WTC11 (cell line): ENCODE measurements around the gene HDGF. TPM values are rescaled to one million over a fixed set of nuclear protein-coding genes. Genes with fewer than 3 reads are reported as not detected.

Experiments used
- ELF4 ChIP-seq: sonication (generic); formaldehyde crosslinking; IDR thresholded peaks from 2 replicates; pipeline ENCODE4 v1.8.1; 2022; ENCODE audit warnings: low read depth, mild to moderate bottlenecking, moderate library complexity, missing genetic modification reagents
- ESRRA ChIP-seq: sonication (generic); formaldehyde crosslinking; IDR thresholded peaks from 2 replicates; pipeline ENCODE4 v1.8.1; 2022; ENCODE audit warnings: mild to moderate bottlenecking, missing genetic modification reagents, borderline replicate concordance
- ETV6 ChIP-seq: sonication (generic); formaldehyde crosslinking; IDR thresholded peaks from 2 replicates; pipeline ENCODE4 v1.8.1; 2022; ENCODE audit warnings: mild to moderate bottlenecking, missing genetic modification reagents
- IRF2 ChIP-seq: sonication (generic); formaldehyde crosslinking; IDR thresholded peaks from 2 replicates; pipeline ENCODE4 v1.8.0; 2022; ENCODE audit warnings: low read depth, missing genetic modification reagents, borderline replicate concordance
- JAZF1 ChIP-seq: fragments of 250-450 bp; sonication (Bioruptor Pico); IDR thresholded peaks from 2 replicates; pipeline ENCODE4 v1.9.0; 2021; ENCODE audit warnings: moderate library complexity, mild to moderate bottlenecking, inconsistent platforms
- NR1H2 ChIP-seq: sonication (generic); formaldehyde crosslinking; IDR thresholded peaks from 2 replicates; pipeline ENCODE4 v1.9.0; 2021; ENCODE audit warnings: mild to moderate bottlenecking, moderate library complexity, missing genetic modification reagents
- NR2C2 ChIP-seq: sonication (generic); formaldehyde crosslinking; IDR thresholded peaks from 2 replicates; pipeline ENCODE4 v1.8.0; 2022; ENCODE audit warnings: mild to moderate bottlenecking, missing genetic modification reagents
- OVOL2 ChIP-seq: fragments of 250-450 bp; sonication (Bioruptor Pico); IDR thresholded peaks from 2 replicates; pipeline ENCODE4 v1.9.0; 2021; ENCODE audit warnings: mild to moderate bottlenecking, borderline replicate concordance
- PRRX2 ChIP-seq: fragments of 250-450 bp; sonication (Bioruptor Pico); IDR thresholded peaks from 2 replicates; pipeline ENCODE4 v1.8.0; 2021; ENCODE audit warnings: mild to moderate bottlenecking
- RELA ChIP-seq: sonication (generic); formaldehyde crosslinking; IDR thresholded peaks from 2 replicates; pipeline ENCODE4 v1.8.1; 2022; ENCODE audit warnings: missing genetic modification reagents, mild to moderate bottlenecking, borderline replicate concordance
- SMAD3 ChIP-seq: sonication (generic); formaldehyde crosslinking; IDR thresholded peaks from 2 replicates; pipeline ENCODE4 v1.8.0; 2022; ENCODE audit warnings: missing genetic modification reagents, mild to moderate bottlenecking, borderline replicate concordance
- SMAD4 ChIP-seq: sonication (generic); formaldehyde crosslinking; IDR thresholded peaks from 2 replicates; pipeline ENCODE4 v1.8.0; 2022; ENCODE audit warnings: mild to moderate bottlenecking, missing genetic modification reagents
- SP1 ChIP-seq: sonication (generic); formaldehyde crosslinking; conservative IDR thresholded peaks from 2 replicates; pipeline ENCODE4 v1.8.1; 2022; ENCODE audit warnings: missing genetic modification reagents
- ZNF138 ChIP-seq: sonication (generic); formaldehyde crosslinking; conservative IDR thresholded peaks from 2 replicates; pipeline ENCODE4 v1.8.1; 2022; ENCODE audit warnings: mild to moderate bottlenecking, moderate library complexity, missing genetic modification reagents
- ZNF423 ChIP-seq: fragments of 250-450 bp; sonication (Bioruptor Pico); IDR thresholded peaks from 2 replicates; pipeline ENCODE4 v2.1.2; 2022; ENCODE audit warnings: mild to moderate bottlenecking, moderate library complexity
- total RNA-seq: library from RNA; stranded (reverse); gene quantifications from 3 replicates; pipeline ENCODE4 v1.2.3, GENCODE V29; 2021
- TF ChIP-seq, protein P1 (sequence below): sonication (generic); formaldehyde crosslinking; IDR thresholded peaks from 2 replicates; pipeline ENCODE4 v1.8.0; 2023; ENCODE audit warnings: missing genetic modification reagents, mild to moderate bottlenecking, borderline replicate concordance
- TF ChIP-seq, protein P2 (sequence below): fragments of 200-600 bp; IDR thresholded peaks from 2 replicates; pipeline ENCODE4 v1.8.0; 2022; ENCODE audit warnings: antibody characterized with exemption
- TF ChIP-seq, protein P3 (sequence below): fragments of 250-450 bp; sonication (Bioruptor Pico); IDR thresholded peaks from 2 replicates; pipeline ENCODE4 v1.9.0; 2021; ENCODE audit warnings: mild to moderate bottlenecking, borderline replicate concordance
- TF ChIP-seq, protein P4 (sequence below): sonication (generic); formaldehyde crosslinking; IDR thresholded peaks from 2 replicates; pipeline ENCODE4 v1.8.0; 2022; ENCODE audit warnings: mild to moderate bottlenecking, missing genetic modification reagents
- TF ChIP-seq, protein P5 (sequence below): fragments of 250-450 bp; sonication (Bioruptor Pico); IDR thresholded peaks from 2 replicates; pipeline ENCODE4 v1.8.0; 2021; ENCODE audit warnings: mild to moderate bottlenecking
- TF ChIP-seq, protein P6 (sequence below): sonication (generic); formaldehyde crosslinking; IDR thresholded peaks from 2 replicates; pipeline ENCODE4 v1.8.1; 2022; ENCODE audit warnings: low read depth, mild to moderate bottlenecking, moderate library complexity, missing genetic modification reagents, borderline replicate concordance
- TF ChIP-seq, protein P7 (sequence below): sonication (generic); formaldehyde crosslinking; conservative IDR thresholded peaks from 2 replicates; pipeline ENCODE4 v1.8.1; 2023; ENCODE audit warnings: mild to moderate bottlenecking, low read depth, missing genetic modification reagents, moderate library complexity

HDGF gene
- total RNA-seq, 1 experiment from 2014 or later, result 339 TPM

DNA sequence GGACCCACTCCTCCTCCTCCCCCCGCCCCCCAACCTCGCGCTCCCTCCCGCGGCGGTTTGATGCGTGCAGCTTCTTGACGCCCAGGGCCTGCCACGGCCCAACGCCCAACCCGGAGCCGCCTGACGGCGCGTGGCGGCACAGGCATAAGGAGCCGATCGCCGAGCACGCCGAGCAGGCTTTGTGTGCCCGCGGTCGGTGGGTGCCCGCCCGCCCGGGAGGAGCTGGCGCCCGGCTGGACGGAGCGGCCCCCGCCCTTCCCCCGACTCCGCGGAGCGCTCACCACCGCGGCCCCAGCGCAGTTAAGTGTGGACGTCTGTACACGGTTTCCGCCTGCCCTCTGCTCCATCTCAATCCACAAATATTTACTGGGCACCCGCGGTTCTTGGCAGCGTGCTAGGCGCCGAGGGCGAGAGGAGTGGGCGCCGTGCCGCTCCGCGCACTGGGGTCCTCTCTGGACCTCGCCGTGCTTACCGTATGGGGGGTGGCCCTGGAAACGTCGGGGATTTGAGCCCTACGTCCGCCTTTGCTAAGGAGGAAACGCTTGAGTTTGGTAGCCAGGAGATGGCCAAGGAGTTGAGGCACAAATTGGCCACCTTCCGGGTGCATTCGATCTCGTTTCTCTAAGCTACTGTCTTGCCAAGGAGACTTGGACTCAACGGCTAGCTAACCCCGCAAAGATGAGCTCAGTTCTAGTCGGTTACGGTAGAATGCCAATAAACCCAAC lies 444 bp upstream of the HDGF start (continued):
- TF ChIP-seq, protein P1, sequence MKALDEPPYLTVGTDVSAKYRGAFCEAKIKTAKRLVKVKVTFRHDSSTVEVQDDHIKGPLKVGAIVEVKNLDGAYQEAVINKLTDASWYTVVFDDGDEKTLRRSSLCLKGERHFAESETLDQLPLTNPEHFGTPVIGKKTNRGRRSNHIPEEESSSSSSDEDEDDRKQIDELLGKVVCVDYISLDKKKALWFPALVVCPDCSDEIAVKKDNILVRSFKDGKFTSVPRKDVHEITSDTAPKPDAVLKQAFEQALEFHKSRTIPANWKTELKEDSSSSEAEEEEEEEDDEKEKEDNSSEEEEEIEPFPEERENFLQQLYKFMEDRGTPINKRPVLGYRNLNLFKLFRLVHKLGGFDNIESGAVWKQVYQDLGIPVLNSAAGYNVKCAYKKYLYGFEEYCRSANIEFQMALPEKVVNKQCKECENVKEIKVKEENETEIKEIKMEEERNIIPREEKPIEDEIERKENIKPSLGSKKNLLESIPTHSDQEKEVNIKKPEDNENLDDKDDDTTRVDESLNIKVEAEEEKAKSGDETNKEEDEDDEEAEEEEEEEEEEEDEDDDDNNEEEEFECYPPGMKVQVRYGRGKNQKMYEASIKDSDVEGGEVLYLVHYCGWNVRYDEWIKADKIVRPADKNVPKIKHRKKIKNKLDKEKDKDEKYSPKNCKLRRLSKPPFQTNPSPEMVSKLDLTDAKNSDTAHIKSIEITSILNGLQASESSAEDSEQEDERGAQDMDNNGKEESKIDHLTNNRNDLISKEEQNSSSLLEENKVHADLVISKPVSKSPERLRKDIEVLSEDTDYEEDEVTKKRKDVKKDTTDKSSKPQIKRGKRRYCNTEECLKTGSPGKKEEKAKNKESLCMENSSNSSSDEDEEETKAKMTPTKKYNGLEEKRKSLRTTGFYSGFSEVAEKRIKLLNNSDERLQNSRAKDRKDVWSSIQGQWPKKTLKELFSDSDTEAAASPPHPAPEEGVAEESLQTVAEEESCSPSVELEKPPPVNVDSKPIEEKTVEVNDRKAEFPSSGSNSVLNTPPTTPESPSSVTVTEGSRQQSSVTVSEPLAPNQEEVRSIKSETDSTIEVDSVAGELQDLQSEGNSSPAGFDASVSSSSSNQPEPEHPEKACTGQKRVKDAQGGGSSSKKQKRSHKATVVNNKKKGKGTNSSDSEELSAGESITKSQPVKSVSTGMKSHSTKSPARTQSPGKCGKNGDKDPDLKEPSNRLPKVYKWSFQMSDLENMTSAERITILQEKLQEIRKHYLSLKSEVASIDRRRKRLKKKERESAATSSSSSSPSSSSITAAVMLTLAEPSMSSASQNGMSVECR, result peak; percentile 54; the same call in 1 of the 2 replicates
- TF ChIP-seq SMAD3 (CRISPR knock-in tag) (peak; percentile 83; the same call in 1 of the 2 replicates), ESRRA (CRISPR knock-in tag) (no peak), JAZF1 (CRISPR knock-in tag) (no peak), PRRX2 (no peak), ETV6 (CRISPR knock-in tag) (peak; percentile 90), SP1 (CRISPR knock-in tag) (peak; percentile 73; the same call in 1 of the 2 replicates), NR2C2 (no peak), ZNF423 (CRISPR knock-in tag) (no peak; the same call in 1 of the 2 replicates), IRF2 (CRISPR knock-in tag) (no peak), SMAD4 (CRISPR knock-in tag) (no peak), RELA (CRISPR knock-in tag) (no peak), ELF4 (no peak), NR1H2 (no peak), ZNF138 (no peak), OVOL2 (CRISPR knock-in tag) (no peak)
- TF ChIP-seq, protein P2, sequence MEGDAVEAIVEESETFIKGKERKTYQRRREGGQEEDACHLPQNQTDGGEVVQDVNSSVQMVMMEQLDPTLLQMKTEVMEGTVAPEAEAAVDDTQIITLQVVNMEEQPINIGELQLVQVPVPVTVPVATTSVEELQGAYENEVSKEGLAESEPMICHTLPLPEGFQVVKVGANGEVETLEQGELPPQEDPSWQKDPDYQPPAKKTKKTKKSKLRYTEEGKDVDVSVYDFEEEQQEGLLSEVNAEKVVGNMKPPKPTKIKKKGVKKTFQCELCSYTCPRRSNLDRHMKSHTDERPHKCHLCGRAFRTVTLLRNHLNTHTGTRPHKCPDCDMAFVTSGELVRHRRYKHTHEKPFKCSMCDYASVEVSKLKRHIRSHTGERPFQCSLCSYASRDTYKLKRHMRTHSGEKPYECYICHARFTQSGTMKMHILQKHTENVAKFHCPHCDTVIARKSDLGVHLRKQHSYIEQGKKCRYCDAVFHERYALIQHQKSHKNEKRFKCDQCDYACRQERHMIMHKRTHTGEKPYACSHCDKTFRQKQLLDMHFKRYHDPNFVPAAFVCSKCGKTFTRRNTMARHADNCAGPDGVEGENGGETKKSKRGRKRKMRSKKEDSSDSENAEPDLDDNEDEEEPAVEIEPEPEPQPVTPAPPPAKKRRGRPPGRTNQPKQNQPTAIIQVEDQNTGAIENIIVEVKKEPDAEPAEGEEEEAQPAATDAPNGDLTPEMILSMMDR, result no peak
- TF ChIP-seq, protein P3, sequence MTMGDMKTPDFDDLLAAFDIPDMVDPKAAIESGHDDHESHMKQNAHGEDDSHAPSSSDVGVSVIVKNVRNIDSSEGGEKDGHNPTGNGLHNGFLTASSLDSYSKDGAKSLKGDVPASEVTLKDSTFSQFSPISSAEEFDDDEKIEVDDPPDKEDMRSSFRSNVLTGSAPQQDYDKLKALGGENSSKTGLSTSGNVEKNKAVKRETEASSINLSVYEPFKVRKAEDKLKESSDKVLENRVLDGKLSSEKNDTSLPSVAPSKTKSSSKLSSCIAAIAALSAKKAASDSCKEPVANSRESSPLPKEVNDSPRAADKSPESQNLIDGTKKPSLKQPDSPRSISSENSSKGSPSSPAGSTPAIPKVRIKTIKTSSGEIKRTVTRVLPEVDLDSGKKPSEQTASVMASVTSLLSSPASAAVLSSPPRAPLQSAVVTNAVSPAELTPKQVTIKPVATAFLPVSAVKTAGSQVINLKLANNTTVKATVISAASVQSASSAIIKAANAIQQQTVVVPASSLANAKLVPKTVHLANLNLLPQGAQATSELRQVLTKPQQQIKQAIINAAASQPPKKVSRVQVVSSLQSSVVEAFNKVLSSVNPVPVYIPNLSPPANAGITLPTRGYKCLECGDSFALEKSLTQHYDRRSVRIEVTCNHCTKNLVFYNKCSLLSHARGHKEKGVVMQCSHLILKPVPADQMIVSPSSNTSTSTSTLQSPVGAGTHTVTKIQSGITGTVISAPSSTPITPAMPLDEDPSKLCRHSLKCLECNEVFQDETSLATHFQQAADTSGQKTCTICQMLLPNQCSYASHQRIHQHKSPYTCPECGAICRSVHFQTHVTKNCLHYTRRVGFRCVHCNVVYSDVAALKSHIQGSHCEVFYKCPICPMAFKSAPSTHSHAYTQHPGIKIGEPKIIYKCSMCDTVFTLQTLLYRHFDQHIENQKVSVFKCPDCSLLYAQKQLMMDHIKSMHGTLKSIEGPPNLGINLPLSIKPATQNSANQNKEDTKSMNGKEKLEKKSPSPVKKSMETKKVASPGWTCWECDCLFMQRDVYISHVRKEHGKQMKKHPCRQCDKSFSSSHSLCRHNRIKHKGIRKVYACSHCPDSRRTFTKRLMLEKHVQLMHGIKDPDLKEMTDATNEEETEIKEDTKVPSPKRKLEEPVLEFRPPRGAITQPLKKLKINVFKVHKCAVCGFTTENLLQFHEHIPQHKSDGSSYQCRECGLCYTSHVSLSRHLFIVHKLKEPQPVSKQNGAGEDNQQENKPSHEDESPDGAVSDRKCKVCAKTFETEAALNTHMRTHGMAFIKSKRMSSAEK (CRISPR knock-in tag), result no peak
- TF ChIP-seq, protein P4, sequence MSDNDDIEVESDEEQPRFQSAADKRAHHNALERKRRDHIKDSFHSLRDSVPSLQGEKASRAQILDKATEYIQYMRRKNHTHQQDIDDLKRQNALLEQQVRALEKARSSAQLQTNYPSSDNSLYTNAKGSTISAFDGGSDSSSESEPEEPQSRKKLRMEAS (CRISPR knock-in tag), result peak; percentile 86
- TF ChIP-seq, protein P5, sequence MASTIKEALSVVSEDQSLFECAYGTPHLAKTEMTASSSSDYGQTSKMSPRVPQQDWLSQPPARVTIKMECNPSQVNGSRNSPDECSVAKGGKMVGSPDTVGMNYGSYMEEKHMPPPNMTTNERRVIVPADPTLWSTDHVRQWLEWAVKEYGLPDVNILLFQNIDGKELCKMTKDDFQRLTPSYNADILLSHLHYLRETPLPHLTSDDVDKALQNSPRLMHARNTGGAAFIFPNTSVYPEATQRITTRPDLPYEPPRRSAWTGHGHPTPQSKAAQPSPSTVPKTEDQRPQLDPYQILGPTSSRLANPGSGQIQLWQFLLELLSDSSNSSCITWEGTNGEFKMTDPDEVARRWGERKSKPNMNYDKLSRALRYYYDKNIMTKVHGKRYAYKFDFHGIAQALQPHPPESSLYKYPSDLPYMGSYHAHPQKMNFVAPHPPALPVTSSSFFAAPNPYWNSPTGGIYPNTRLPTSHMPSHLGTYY (CRISPR knock-in tag), result no peak
- TF ChIP-seq, protein P6, sequence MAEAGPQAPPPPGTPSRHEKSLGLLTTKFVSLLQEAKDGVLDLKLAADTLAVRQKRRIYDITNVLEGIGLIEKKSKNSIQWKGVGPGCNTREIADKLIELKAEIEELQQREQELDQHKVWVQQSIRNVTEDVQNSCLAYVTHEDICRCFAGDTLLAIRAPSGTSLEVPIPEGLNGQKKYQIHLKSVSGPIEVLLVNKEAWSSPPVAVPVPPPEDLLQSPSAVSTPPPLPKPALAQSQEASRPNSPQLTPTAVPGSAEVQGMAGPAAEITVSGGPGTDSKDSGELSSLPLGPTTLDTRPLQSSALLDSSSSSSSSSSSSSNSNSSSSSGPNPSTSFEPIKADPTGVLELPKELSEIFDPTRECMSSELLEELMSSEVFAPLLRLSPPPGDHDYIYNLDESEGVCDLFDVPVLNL (CRISPR knock-in tag), result no peak
- TF ChIP-seq, protein P7, sequence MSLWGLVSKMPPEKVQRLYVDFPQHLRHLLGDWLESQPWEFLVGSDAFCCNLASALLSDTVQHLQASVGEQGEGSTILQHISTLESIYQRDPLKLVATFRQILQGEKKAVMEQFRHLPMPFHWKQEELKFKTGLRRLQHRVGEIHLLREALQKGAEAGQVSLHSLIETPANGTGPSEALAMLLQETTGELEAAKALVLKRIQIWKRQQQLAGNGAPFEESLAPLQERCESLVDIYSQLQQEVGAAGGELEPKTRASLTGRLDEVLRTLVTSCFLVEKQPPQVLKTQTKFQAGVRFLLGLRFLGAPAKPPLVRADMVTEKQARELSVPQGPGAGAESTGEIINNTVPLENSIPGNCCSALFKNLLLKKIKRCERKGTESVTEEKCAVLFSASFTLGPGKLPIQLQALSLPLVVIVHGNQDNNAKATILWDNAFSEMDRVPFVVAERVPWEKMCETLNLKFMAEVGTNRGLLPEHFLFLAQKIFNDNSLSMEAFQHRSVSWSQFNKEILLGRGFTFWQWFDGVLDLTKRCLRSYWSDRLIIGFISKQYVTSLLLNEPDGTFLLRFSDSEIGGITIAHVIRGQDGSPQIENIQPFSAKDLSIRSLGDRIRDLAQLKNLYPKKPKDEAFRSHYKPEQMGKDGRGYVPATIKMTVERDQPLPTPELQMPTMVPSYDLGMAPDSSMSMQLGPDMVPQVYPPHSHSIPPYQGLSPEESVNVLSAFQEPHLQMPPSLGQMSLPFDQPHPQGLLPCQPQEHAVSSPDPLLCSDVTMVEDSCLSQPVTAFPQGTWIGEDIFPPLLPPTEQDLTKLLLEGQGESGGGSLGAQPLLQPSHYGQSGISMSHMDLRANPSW (CRISPR knock-in tag), result no peak
